Esophagus muscularis mucosa (tissue), 3 donors: ENCODE data around the gene TSPAN5.

Experiments used
- CTCF ChIP-seq, 3 experiments: fragments of 200-600 bp in 2 of 3; fragments of 450-650 bp in 1 of 3; sonication (generic) in 2 of 3; IDR thresholded peaks; one replicate each; pipeline ENCODE4 v1.5.1; 2017 to 2019; ENCODE audit warnings: antibody characterized with exemption in 3 of 3, mild to moderate bottlenecking in 2 of 3, moderate library complexity in 1 of 3
- POLR2A ChIP-seq: fragments of 450-650 bp; IDR thresholded peaks from one replicate; pipeline ENCODE4 v1.6.1; 2017; ENCODE audit warnings: antibody characterized with exemption, moderate library complexity, mild to moderate bottlenecking, low read depth

- TF ChIP-seq CTCF (IDR thresholded peaks at IDR 0.05) (no peak), POLR2A (no peak)
Observed at GRCh38 chr4:98482847-98483806, 175.3 kb downstream of the TSPAN5 start.
